ENCODE results near the gene MAST4.

DNA sequence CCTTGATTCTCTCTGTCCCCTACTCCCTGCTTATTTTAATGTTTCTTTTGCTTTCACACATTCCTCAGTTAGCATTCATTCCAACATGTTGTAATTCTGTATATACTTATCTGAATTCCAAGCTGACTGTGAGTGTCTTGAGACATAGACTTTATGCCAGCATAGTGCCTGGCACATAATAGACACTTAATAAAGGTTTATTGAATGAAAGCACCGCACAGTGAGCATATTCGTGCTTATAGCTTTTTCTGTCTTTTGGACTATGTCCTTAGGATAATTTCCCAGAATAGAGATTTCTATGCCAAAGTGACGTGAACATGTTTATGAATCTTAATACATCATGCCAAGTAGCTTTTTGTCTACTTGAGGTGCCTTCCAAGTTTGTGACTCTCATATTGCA is 425.8 kb downstream of the MAST4 start:
- TF ChIP-seq, protein P1, sequence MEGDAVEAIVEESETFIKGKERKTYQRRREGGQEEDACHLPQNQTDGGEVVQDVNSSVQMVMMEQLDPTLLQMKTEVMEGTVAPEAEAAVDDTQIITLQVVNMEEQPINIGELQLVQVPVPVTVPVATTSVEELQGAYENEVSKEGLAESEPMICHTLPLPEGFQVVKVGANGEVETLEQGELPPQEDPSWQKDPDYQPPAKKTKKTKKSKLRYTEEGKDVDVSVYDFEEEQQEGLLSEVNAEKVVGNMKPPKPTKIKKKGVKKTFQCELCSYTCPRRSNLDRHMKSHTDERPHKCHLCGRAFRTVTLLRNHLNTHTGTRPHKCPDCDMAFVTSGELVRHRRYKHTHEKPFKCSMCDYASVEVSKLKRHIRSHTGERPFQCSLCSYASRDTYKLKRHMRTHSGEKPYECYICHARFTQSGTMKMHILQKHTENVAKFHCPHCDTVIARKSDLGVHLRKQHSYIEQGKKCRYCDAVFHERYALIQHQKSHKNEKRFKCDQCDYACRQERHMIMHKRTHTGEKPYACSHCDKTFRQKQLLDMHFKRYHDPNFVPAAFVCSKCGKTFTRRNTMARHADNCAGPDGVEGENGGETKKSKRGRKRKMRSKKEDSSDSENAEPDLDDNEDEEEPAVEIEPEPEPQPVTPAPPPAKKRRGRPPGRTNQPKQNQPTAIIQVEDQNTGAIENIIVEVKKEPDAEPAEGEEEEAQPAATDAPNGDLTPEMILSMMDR (conservative IDR thresholded peaks at IDR 0.05; ENCODE audit: low read length), result no peak
- TF ChIP-seq EZH2phosphoT487 (IDR thresholded peaks at IDR 0.05; ENCODE audit: borderline replicate concordance, low read depth, low read length), result no peak
